ENCODE results near the gene GNG7.
A peak's percentile ranks its signal among the peaks of the same experiment; 100 is the strongest.
"Not testable (repeated sequence)": the region's sequence is repeated elsewhere in the genome, so short reads cannot be mapped to it uniquely, and the experiment has no call there.

GNG7 gene

GRCh38 chr19:2527686-2528085 is 174.8 kb downstream of the GNG7 start:
- no peak for DNase-seq

GRCh38 chr19:2527171-2527570 is 175.3 kb downstream of the GNG7 start:
- DNase-seq: no peak

- DNase-seq: no peak
These were observed 177.4 kb downstream of the GNG7 start for GRCh38 chr19:2524840-2525723.

- no peak for DNase-seq
These were observed 178.1 kb downstream of the GNG7 start for GRCh38 chr19:2524361-2524839.

GRCh38 chr19:2523630-2524311 is 178.7 kb downstream of the GNG7 start:
- no peak for DNase-seq

GRCh38 chr19:2519482-2519881 is 183.0 kb downstream of the GNG7 start:
- DNase-seq: no peak

- DNase-seq: not testable (repeated sequence)
These were observed 183.6 kb downstream of the GNG7 start for GRCh38 chr19:2518856-2519255.

GRCh38 chr19:2517881-2518601 is 184.5 kb downstream of the GNG7 start:
- DNase-seq: no peak

GRCh38 chr19:2516727-2517126 is 185.8 kb downstream of the GNG7 start:
- no peak for DNase-seq

- no peak for DNase-seq
These were observed 187.4 kb downstream of the GNG7 start for GRCh38 chr19:2514981-2515518.

- DNase-seq: no peak
These were observed 189.7 kb downstream of the GNG7 start for GRCh38 chr19:2512523-2513431.

GRCh38 chr19:2511991-2512390 is 190.5 kb downstream of the GNG7 start:
- DNase-seq: no peak

GRCh38 chr19:2511570-2511969 is 190.9 kb downstream of the GNG7 start:
- no peak for DNase-seq

GRCh38 chr19:2509096-2509495 is 193.4 kb downstream of the GNG7 start:
- no peak for DNase-seq

GRCh38 chr19:2507109-2507508 is 195.4 kb downstream of the GNG7 start:
- peak; percentile 46 for DNase-seq

GRCh38 chr19:2506656-2507055 is 195.8 kb downstream of the GNG7 start:
- DNase-seq: not testable (repeated sequence)

GRCh38 chr19:2503521-2504109 is 198.9 kb downstream of the GNG7 start:
- DNase-seq: peak; percentile 33

GRCh38 chr19:2500841-2501261 is 201.6 kb downstream of the GNG7 start:
- DNase-seq: no peak

- no peak for DNase-seq
These were observed 202.3 kb downstream of the GNG7 start for GRCh38 chr19:2500156-2500555.

GRCh38 chr19:2497186-2497585 is 205.3 kb downstream of the GNG7 start:
- no peak for DNase-seq

GRCh38 chr19:2495651-2496316 is 206.7 kb downstream of the GNG7 start:
- no peak for DNase-seq

Data from activated CD4-positive, alpha-beta T cell treated with anti-CD3 and anti-CD28 coated beads, Interleukin-2, amount 50 U/mL, for 16 hours (primary cell).